ENCODE results near the gene S100A3.

S100A3 gene

GRCh38 chr1:153536671-153537375 is 12.2 kb downstream of the S100A3 start:
- H3K27me3 ChIP-seq, result peaks cover 0 to 23% (median 5%) of the 10 kb centered on the region in 11 experiments; a peak in 12 of 22 replicates
- peak overlapping the region; percentile 43 to 75 (median 56); a peak in 13 of 20 replicates for H3K4me3 ChIP-seq
- H3K9ac ChIP-seq, result peak overlapping the region in 9 of 11 experiments; percentile 48 to 84 (median 73); a peak in 14 of 22 replicates
- H3K36me3 ChIP-seq, result peaks cover 0 to 9% (median 0%) of the 10 kb centered on the region in 11 experiments; a peak in 3 of 22 replicates
- no peaks in the 10 kb centered on the region for H3K9me3 ChIP-seq (replicated peaks in 1 of 11)
- peaks cover 67 to 97% (median 86%) of the 10 kb centered on the region in 10 experiments for H3K4me1 ChIP-seq
- H4K20me1 ChIP-seq, result no peaks in the 10 kb centered on the region
- H3K27ac ChIP-seq, result peak overlapping the region in 10 of 11 experiments; percentile 61 to 87 (median 73); a peak in 19 of 22 replicates
- H3K4me2 ChIP-seq, result peak overlapping the region; percentile 84 to 97 (median 94)
- no peak for TF ChIP-seq Cebpa-rat (IDR thresholded peaks at IDR 0.05)

DNA sequence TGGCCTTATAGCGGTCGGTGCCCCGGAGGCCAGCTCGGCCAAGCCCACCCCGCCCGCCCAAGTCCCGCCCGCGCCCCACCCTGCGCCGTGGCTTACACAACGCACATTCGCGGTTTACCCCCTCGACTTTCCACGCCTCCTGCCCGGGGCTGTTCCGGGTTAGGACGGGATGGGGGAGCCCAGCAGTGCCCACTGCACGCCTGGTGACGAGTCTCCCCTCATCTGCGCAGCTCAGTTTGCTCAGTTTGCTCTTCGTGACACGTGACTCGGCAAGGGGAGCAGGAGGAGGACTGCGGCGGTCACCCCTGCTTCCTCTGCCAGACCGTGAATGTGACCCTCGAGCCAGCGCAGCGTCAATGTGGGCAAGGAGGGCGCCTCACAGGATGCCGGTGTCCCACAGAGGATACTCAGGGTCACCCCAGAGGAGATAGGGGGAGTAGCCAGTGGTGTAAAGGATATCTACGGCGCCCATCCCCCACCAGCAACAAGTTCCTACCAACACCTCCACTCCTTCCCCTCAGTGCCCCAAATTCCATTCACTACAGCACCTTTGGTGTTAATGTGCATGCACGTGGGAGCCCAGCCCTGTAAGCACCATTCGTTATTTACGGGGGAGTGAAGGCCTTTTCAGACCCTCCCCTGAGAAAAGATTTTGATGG is 12.9 kb downstream of the S100A3 start:
- peaks cover 0 to 23% (median 5%) of the 10 kb centered on the region in 11 experiments; a peak in 12 of 22 replicates for H3K27me3 ChIP-seq
- H4K20me1 ChIP-seq, result no peaks in the 10 kb centered on the region
- H3K36me3 ChIP-seq, result peaks cover 0 to 9% (median 0%) of the 10 kb centered on the region in 11 experiments; a peak in 3 of 22 replicates
- peak overlapping the region; percentile 84 to 97 (median 94) for H3K4me2 ChIP-seq
- peak overlapping the region; percentile 58 to 87 (median 70); a peak in 21 of 22 replicates for H3K27ac ChIP-seq
- peaks cover 63 to 96% (median 83%) of the 10 kb centered on the region in 10 experiments for H3K4me1 ChIP-seq
- H3K9me3 ChIP-seq (replicated peaks in 1 of 11), result no peaks in the 10 kb centered on the region
- no peak for TF ChIP-seq Cebpa-rat (IDR thresholded peaks at IDR 0.05)
- H3K4me3 ChIP-seq, result peak overlapping the region; percentile 43 to 75 (median 56)
- peak overlapping the region; percentile 48 to 84 (median 71); a peak in 21 of 22 replicates for H3K9ac ChIP-seq

DNA sequence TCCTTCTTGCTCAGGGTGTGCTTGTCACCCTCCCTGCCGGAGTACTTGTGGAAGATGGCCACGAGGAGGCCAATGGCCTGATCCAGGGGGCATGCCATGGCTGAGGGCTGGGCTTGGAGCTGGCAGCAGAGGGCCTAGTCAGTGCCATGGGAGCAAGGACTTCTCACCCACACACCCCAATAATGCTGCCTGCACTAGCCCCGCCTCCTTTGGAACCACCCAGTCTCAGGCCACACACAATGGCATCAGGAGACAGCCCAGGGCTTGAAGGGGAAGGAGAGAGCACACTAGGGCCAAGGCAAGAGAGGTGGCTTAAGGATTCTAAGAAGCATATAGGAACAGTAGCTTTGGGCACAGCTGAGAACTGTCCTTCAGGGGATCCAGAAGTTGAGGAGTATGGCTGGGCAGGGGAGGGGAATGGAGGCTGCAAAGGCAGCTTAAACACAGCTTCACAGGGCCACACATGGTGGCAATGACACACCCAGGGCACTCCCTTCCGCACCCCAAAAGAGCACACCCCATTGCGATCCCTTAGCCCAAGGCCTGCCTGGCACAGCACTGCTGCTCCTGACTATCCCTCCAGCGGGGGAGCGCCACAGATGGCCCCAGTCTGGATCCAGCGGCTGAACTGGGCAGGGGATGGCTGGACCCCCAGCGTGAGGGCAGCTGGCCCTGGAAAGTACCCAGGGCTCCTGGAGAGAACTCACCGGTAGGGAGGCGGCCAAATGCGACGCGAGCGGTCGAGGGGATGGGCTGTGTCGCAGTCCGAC is 13.6 kb downstream of the S100A3 start, which contains the start of gene S100A6:
Gene S100A6, minus strand, starts transcription at position 750 of the 770 bp plus-strand sequence. Its CDS starts 652 bp downstream, at position 98.
- Histone ChIP-seq H3K36me3 (peaks cover 0 to 9% (median 0%) of the 10 kb centered on the region in 11 experiments; a peak in 3 of 22 replicates), H4K20me1 (no peaks in the 10 kb centered on the region), H3K4me2 (peak within 1 kb of the TSS; percentile 84 to 97 (median 94)), H3K9me3 (replicated peaks in 1 of 11) (no peaks in the 10 kb centered on the region), H3K9ac (peak within 1 kb of the TSS; percentile 48 to 84 (median 71)), H3K27me3 (peaks cover 0 to 23% (median 5%) of the 10 kb centered on the region in 11 experiments; a peak in 12 of 22 replicates), H3K4me1 (peaks cover 56 to 89% (median 76%) of the 10 kb centered on the region in 10 experiments), H3K4me3 (peak within 1 kb of the TSS; percentile 43 to 75 (median 56)), H3K27ac (peak within 1 kb of the TSS; percentile 58 to 87 (median 70))
- no peak for TF ChIP-seq Cebpa-rat (IDR thresholded peaks at IDR 0.05)

- no peaks in the 10 kb centered on the region for H4K20me1 ChIP-seq
- no peaks in the 10 kb centered on the region for H3K9me3 ChIP-seq (replicated peaks in 1 of 11)
- H3K9ac ChIP-seq, result peak overlapping the region in 6 of 11 experiments; percentile 66 to 84 (median 80); a peak in 8 of 22 replicates
- peaks cover 0 to 23% (median 5%) of the 10 kb centered on the region in 11 experiments; a peak in 12 of 22 replicates for H3K27me3 ChIP-seq
- H3K4me3 ChIP-seq, result peak overlapping the region in 6 of 10 experiments; percentile 54 to 75 (median 66); a peak in 13 of 20 replicates
- peak overlapping the region in 6 of 11 experiments; percentile 69 to 87 (median 75); a peak in 9 of 22 replicates for H3K27ac ChIP-seq
- H3K4me1 ChIP-seq, result peaks cover 51 to 83% (median 70%) of the 10 kb centered on the region in 10 experiments
- TF ChIP-seq Cebpa-rat (IDR thresholded peaks at IDR 0.05), result no peak
- peaks cover 0 to 9% (median 0%) of the 10 kb centered on the region in 11 experiments; a peak in 3 of 22 replicates for H3K36me3 ChIP-seq
- H3K4me2 ChIP-seq, result peak overlapping the region; percentile 84 to 97 (median 94)
These were observed 14.2 kb downstream of the S100A3 start for GRCh38 chr1:153534925-153535241.

DNA sequence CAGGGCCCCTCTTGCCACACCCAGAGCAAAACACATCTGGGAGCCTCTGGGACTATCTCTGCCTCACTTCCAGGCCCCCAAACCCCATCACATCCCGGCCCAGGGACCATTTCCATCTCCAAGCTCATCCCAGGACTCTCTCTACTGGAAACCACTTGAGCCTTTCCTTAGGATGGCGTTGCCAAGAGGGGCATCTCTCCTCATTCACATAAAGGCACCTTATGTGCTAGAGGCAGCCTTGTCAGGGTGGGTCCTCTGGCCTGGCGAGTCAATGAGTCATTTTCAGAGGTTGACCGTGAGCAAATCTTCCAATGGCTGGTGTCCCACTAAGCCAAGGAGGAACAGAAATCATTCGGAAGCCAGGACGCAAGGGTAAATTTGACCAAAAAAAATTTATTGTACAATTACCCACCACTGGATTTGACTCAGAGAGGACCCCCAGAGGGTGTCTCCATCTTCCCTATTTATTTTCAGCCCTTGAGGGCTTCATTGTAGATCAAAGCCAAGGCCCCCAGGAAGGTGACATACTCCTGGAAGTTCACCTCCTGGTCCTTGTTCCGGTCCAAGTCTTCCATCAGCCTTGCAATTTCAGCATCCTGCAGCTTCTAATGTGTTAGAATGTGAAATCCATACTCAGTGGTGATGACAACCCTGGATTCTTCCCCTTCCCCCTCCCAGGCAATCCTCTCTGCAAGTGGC is 14.7 kb downstream of the S100A3 start:
- Histone ChIP-seq H3K4me3 (peak overlapping the region in 6 of 10 experiments; percentile 54 to 75 (median 66); a peak in 10 of 20 replicates), H3K9ac (peak overlapping the region in 3 of 11 experiments; percentile 82 to 84 (median 83); a peak in 5 of 22 replicates), H3K9me3 (replicated peaks in 1 of 11) (no peaks in the 10 kb centered on the region), H3K27ac (peak overlapping the region in 2 of 11 experiments; percentile 15 to 70; a peak in 2 of 22 replicates), H3K36me3 (peaks cover 0 to 9% (median 0%) of the 10 kb centered on the region in 11 experiments; a peak in 3 of 22 replicates), H3K4me2 (peak overlapping the region in 10 of 11 experiments; percentile 72 to 97 (median 94); a peak in 18 of 22 replicates), H3K4me1 (peaks cover 46 to 78% (median 65%) of the 10 kb centered on the region in 10 experiments), H3K27me3 (peaks cover 0 to 23% (median 5%) of the 10 kb centered on the region in 11 experiments; a peak in 12 of 22 replicates), H4K20me1 (no peaks in the 10 kb centered on the region)
- TF ChIP-seq Cebpa-rat (IDR thresholded peaks at IDR 0.05), result no peak

DNA sequence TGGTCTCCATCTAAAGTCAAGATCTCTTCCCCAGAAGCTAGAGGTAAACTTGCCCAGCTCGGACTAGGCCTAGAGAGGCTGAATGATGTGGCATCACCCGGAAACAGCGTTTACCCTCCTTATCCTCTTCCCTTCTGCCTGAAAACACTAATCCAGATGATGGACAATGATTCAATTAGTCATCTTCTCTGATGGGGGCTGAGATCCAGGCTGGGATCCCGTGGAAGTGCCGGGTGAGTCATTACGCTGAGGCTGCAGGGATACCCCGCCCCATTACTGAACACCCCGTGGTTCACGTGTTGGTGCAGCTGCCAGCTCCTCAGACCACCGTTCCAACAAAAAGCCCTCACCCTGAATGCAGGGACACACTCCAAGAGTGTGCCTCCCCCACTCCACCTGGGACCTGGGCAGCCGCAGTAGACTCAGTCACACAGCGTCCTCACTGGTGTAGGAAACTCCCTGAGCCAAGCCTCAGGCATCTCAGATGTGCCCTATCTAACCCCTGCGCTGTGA is 15.3 kb downstream of the S100A3 start:
- peaks cover 46 to 75% (median 64%) of the 10 kb centered on the region in 10 experiments for H3K4me1 ChIP-seq
- no peaks in the 10 kb centered on the region for H3K9me3 ChIP-seq (replicated peaks in 1 of 11)
- peak overlapping the region in 4 of 11 experiments; percentile 3 to 82 (median 45); a peak in 5 of 22 replicates for H3K9ac ChIP-seq
- H3K4me3 ChIP-seq, result peak overlapping the region in 5 of 10 experiments; percentile 20 to 75 (median 67); a peak in 9 of 20 replicates
- no peak for TF ChIP-seq Cebpa-rat (IDR thresholded peaks at IDR 0.05)
- no peaks in the 10 kb centered on the region for H4K20me1 ChIP-seq
- peak overlapping the region in 1 of 11 experiments; percentile 15; a peak in 2 of 22 replicates for H3K27ac ChIP-seq
- peaks cover 0 to 9% (median 0%) of the 10 kb centered on the region in 11 experiments; a peak in 3 of 22 replicates for H3K36me3 ChIP-seq
- H3K27me3 ChIP-seq, result peaks cover 0 to 23% (median 5%) of the 10 kb centered on the region in 11 experiments; a peak in 12 of 22 replicates
- H3K4me2 ChIP-seq, result peak overlapping the region; percentile 61 to 97 (median 93)
